Stimulated activated CD8-positive, alpha-beta memory T cell treated with anti-CD3 and anti-CD28 coated beads, Interleukin-7, amount 100 ng/mL, for 48 hours (primary cell): ENCODE results near the gene LDAF1.
"Not testable (repeated sequence)": the region's sequence is repeated elsewhere in the genome, so short reads cannot be mapped to it uniquely, and the experiment has no call there.

ENCODE experiments used
- DNase-seq, 2 donors: peaks; one replicate each; pipeline ENCODE4 v3.0.0-alpha.2; 2020; ENCODE audit warnings: low read depth in 1 of 2; ENCODE audit errors: extremely low read depth in 1 of 2

Gene LDAF1

GRCh38 chr16:21161211-21161610 lies 2.7 kb downstream of the LDAF1 start:
- DNase-seq = no peak

GRCh38 chr16:21162661-21163151 lies 4.2 kb downstream of the LDAF1 start:
- no peak for DNase-seq

GRCh38 chr16:21163576-21163975 lies 5.1 kb downstream of the LDAF1 start:
- DNase-seq = no peak

GRCh38 chr16:21164521-21165168 lies 6.2 kb downstream of the LDAF1 start:
- DNase-seq = no peak

GRCh38 chr16:21166561-21166961 lies 8.1 kb downstream of the LDAF1 start:
- no peak for DNase-seq

GRCh38 chr16:21167360-21167759 lies 8.9 kb downstream of the LDAF1 start:
- DNase-seq = no peak

- no peak for DNase-seq
These were observed 9.6 kb downstream of the LDAF1 start for GRCh38 chr16:21167929-21168602.

GRCh38 chr16:21169249-21169981 lies 10.9 kb downstream of the LDAF1 start:
- DNase-seq = no peak

- DNase-seq = not testable (repeated sequence)
These were observed 11.6 kb downstream of the LDAF1 start for GRCh38 chr16:21170116-21170515.

- no peak for DNase-seq
These were observed 14.2 kb downstream of the LDAF1 start for GRCh38 chr16:21172650-21173049.

GRCh38 chr16:21175397-21175796 lies 16.9 kb downstream of the LDAF1 start:
- no peak for DNase-seq

- DNase-seq = no peak
These were observed 20.9 kb downstream of the LDAF1 start for GRCh38 chr16:21179126-21179982.

GRCh38 chr16:21179983-21180365 lies 21.5 kb downstream of the LDAF1 start:
- DNase-seq = no peak

GRCh38 chr16:21183995-21184394 lies 25.5 kb downstream of the LDAF1 start:
- no peak for DNase-seq

- peak in 1 of 2 donors; percentile 12 for DNase-seq
These were observed 26.4 kb downstream of the LDAF1 start for GRCh38 chr16:21184834-21185233.

- no peak for DNase-seq
These were observed 27.3 kb downstream of the LDAF1 start for GRCh38 chr16:21185659-21186325.

GRCh38 chr16:21186326-21186691 lies 27.8 kb downstream of the LDAF1 start:
- no peak for DNase-seq

GRCh38 chr16:21189311-21189710 lies 30.8 kb downstream of the LDAF1 start:
- DNase-seq = no peak

- DNase-seq = no peak
These were observed 31.5 kb downstream of the LDAF1 start for GRCh38 chr16:21190013-21190412.

GRCh38 chr16:21190599-21190998 lies 32.1 kb downstream of the LDAF1 start:
- no peak for DNase-seq
